ENCODE data around the gene GSC2.
A peak's percentile ranks its signal among the peaks of the same experiment; 100 is the strongest.
"Not testable (repeated sequence)": the region's sequence is repeated elsewhere in the genome, so short reads cannot be mapped to it uniquely, and the experiment has no call there.

The GSC2 gene

DNA sequence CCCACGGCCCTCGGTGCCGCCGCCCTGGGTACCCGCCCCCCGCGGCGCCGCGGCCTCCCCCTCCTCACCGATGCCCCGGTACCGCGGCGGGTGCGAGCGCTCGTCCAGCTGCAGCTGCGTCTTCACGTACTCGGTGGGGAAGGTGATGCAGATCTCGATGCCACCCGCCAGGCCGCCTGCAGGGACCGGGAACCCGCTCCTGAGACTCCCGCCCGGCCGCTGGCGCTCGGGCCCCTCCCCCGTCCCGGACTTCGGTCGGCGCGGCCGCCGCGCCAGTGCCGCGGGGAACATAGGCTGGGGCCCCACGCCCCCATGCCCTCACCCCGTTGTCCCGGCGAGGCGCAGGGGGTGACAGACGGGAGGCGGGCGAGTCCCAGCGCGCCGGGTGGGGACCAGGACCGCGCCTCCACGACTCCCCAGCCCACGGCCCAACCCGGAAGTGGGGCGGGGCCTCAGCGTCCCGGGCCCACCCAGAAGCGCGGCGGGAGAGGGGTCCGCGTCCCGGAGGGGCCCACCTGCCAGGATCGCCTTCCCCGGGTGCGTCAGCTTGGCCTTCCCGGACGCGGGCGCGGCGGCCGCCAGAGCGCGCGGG lies 28.1 kb upstream of the GSC2 start:
- peak; percentile 54 for DNase-seq

GRCh38 chr22:19177164-19178064 lies 27.3 kb upstream of the GSC2 start:
- DNase-seq, result no peak

GRCh38 chr22:19176732-19177131 lies 26.6 kb upstream of the GSC2 start:
- no peak for DNase-seq

- no peak for DNase-seq
Measured at GRCh38 chr22:19176175-19176643, 26.1 kb upstream of the GSC2 start.

DNA sequence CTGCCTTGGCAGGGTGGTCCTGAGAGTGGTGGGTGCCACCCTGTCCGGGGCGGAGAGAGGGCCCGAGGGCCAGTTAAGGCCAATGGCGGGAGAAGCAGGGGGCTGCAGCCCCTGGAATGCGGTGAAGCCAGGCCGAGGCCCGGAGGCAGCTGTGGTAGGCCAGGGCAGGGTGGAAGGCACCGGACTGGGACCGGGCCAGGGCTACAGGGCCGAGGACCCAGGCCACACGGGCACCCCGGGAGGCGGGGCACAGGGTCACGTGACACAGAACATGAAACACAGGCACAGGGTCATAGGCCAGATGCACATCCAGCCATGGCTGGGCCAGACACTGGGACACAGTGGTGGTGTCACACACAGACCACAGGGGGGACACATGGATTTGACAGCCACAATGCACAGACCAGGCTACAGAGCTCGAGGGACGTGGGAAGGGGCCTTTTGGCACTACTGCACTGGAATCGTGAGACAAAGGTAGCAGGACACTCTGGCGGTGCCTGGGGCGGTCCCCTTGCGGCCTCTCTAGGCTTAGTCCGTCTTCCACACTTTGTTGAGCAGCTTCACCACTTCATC lies 25.6 kb upstream of the GSC2 start:
- DNase-seq, result no peak

- DNase-seq, result no peak
Measured at GRCh38 chr22:19175026-19175601, 25.0 kb upstream of the GSC2 start.

DNA sequence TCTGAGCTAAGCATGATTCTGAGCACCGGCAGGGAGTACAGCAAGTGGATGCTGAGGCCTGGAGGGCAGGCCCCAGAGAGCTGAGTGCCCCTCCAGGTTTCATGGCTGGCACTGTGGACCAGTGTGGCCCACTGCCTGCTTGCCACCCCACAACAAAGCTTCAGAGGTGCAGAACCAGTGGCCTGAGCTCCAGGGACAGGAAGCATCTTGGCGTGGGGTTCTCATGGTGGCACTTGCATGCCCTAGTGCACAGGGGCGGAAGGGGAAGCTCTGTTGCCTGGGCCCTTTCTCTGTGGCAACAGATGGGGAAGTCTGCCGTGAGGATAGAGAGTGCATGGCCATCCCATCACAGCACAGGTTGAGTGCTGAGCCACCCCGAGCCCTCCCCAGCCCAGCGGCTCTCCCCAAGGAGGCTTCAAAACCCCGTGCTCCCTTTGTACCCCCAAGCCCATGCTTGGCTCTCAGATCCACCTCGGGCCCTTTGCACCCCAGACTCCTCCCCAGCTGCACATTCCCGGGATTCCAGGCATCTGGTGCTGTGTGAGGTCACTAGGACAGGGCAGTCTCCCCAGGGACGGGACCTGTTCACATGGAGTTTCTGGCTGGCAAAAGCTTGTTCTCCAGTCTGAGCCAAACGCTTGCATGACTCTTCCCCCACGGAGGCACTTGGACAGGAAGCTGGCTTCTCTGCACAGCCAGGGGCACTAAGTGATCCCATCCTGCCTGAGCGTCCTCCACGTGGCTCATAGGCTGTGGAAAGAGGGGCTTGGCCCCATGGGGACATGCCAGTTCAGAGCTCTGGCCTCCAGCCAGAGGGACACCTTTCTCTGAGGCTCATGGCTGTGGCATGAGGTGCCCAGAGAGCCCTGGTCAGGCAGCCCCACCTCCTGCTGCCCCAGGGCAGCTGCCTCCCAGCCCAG lies 24.3 kb upstream of the GSC2 start:
- DNase-seq, result no peak

DNA sequence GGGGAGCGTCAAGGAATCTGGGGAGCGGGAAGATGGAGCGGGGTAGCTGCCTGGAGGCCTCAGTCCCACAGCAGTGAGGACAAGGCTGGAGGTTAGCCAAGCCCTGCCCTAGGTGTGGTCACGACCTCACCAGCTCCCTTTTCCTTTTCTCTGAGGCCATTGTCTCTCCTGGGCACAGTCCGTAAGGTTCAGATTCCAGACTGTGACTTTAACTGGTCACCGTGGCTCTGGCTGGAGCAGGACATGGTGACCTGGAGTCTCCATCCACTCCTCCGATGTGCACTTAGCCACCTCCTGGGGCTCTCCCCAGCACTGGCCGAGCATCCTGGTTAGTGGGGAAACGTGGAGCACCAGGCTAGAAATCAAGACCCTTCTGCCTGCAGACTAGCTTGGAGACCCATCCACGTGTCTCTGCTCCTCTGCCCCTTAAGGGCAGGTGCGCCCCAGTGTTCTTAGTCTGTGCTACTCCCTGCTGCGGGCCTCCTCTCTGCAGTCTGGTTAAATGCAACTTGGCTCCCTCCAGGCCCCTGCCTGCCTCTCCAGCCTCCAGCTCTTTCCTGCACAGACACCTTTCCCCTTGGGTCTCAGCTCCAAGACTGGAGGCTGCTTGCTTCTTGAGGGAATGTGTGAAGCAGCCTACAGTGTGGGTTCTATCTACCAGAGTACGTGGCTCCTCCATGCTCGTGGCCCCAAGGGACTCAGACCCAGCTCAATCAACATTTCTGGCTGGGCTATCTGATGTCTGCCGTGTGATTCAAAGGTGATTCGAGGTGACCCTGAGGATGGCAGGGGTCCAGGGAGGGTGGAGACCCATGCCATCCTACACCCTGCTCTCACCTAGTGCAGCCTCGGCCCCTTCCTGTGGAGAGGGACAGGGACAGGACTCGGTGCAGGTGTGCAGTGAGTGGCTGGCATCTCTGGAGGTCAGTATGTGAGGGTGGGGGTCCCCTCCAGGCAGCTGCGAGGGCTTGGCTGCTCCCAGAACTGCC lies 23.2 kb upstream of the GSC2 start:
- DNase-seq, result no peak

GRCh38 chr22:19172213-19173046 lies 22.3 kb upstream of the GSC2 start:
- no peak for DNase-seq

- no peak for DNase-seq
Measured at GRCh38 chr22:19169947-19170318, 19.8 kb upstream of the GSC2 start.

DNA sequence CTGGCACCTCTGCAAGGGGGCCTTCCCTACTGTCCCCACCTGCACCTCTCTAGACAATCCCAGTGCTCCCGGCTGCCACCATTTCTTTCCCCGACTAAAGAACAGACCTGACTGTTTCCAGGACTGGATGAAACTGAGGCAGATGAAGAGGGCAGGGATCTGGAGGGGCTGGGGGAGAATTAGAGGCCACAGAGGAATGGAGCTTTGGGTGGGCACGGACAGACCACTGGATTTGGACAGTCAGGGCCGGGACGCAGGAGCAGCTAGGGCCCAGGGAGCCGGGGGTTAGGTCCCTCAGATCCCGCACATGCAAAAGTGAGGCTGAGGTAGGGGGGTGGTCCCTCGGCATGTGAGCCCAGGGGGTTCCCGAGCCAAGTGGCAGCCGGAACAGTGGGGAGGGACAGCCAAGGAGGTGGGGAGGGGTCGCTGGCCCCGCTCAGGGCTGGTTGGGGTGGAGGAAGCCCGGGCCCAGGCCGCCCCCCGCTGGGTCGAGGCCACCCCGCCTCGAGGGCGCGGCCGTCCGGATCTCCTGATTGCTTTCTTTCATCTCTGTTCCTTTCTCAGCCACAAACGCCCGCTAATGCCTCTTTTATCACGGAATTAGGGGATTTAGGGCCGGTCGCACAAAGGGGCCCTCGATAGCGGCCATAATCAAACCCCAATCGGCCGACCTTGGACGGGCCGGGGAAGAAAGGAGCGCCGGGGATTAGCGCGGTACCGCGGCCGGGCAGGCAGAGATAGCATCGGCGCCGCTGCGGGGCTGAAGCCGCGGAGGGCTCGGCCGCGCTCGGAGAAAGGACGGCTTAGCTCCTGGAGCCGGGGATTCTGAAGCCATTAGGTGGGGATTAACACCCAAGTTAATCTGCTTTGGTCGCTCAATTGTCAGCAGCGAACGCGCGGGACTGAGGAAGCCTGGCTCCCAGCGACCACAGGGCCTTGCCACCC lies 19.2 kb upstream of the GSC2 start:
- DNase-seq, result no peak

- DNase-seq, result no peak
Measured at GRCh38 chr22:19168088-19168890, 18.2 kb upstream of the GSC2 start.

DNA sequence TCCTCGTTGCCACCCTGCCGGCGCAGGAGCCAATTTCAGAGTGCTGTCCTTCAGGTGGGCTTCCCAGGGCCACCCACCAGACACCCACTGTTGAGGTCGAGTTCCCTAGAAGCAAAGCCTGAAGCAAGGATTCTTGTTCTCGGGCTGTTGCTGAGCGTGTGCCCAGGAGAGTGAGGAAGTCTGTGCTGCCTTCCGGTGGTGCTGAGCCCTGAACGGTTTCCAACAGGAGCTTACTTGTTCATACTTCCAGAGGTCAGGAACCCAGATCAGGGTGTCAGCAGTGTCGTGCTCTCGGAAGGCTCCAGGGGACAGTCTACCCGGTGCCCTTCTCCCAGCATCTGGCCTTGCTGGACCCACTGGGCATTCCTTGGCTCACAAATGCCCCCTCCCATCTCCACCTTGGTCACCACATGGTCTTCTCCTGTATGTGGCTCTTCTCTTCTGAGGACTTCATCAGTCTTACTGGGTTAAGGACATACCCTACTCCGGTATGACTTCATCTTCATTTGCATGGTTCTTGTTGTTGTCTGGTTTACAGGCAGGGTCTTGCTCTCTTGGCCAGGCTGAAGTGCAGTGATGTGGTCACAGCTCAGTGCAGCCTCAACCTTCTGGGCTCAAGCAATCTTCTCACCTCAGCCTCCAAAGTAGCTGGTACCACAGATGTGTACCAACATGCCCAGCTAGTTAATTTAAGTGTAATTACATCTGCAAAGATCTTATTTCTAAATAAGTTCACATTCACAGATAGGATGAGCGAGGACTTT lies 17.2 kb upstream of the GSC2 start:
- DNase-seq, result no peak

- no peak for DNase-seq
Measured at GRCh38 chr22:19166421-19166820, 16.3 kb upstream of the GSC2 start.

DNA sequence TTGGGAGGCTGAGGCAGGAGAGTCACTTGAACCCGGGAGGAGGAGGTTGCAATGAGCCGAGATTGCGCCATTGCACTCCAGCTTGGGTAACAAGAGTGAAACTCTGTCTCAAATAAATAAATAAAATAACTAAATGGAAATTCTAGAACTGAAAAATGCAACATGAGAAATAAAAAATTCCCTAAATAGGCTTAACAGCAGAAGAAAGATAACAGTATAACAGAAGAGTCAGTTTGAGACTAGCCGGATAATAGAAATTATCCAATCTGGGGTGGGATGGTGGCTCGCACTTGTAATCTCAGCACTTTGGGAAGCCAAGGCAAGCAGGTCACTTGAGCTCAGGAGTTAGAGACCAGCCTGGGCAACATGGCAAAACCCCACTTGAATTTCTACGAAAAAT lies 14.3 kb upstream of the GSC2 start:
- DNase-seq, result no peak

GRCh38 chr22:19158649-19159048 lies 8.6 kb upstream of the GSC2 start:
- DNase-seq, result not testable (repeated sequence)

DNA sequence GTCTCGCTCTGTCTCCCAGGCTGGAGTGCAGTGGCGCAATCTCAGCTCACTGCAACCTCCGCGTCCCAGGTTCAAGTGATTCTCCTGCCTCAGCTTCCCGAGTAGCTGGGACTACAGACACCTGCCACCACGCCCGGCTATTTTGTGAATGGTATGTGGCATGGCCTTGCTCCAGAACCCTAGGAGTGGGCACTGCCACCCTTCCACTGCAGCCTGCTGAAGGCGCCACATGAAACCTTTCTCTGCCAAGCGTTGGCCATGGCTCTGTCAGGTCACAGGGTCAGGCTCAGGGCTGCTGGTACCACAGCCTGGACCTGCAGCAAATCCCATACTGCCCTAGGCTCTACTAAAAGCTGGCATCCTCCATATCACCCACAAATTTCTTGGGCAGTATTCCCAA lies 6.0 kb upstream of the GSC2 start:
- DNase-seq, result not testable (repeated sequence)

Data from effector CD4-positive, alpha-beta T cell (primary cell).